A673 (cell line): ENCODE measurements around the gene FAM229A.

Experiments used
- EZH2 ChIP-seq: fragments of 200-600 bp; sonication (generic); IDR thresholded peaks from 2 replicates; pipeline ENCODE4 v1.6.1; 2017; ENCODE audit warnings: borderline replicate concordance, low read depth, mild to moderate bottlenecking, mixed read lengths, antibody characterized with exemption, low read length; ENCODE audit not compliant: poor library complexity, severe bottlenecking
- TF ChIP-seq, protein P1 (sequence below): fragments of 300-800, 200-600 bp; sonication (generic); conservative IDR thresholded peaks from 2 replicates; pipeline ENCODE4 v1.5.1; 2017; ENCODE audit warnings: low read depth, mild to moderate bottlenecking, antibody characterized with exemption, low read length, moderate library complexity, mixed read lengths

DNA sequence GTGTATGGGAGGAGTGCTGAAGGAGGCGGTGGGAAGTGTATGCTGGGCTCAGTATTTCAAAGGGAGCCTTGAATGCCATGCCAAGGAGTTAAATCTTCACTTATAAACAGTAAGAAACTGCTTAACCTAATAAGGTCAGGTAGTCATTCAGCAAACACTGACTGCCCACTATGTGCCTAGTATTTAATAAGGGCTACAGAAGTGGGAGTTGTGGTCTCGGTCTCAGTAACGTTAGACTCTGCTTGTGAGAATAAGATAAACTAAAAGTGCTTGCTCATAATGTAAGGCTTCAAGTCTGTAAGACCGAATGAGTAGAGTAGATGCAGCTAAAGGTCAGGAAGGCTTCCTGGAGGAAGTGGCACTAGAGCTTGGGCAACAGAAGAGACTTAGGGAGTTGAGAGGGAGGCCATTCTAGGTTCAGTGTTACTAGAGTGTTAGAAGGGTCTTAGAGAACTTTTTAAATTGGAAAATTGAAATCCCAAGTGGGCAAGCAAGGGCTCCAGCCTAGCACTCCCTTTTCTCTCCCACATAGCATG lies 32.3 kb downstream of the FAM229A start:
- TF ChIP-seq, protein P1, sequence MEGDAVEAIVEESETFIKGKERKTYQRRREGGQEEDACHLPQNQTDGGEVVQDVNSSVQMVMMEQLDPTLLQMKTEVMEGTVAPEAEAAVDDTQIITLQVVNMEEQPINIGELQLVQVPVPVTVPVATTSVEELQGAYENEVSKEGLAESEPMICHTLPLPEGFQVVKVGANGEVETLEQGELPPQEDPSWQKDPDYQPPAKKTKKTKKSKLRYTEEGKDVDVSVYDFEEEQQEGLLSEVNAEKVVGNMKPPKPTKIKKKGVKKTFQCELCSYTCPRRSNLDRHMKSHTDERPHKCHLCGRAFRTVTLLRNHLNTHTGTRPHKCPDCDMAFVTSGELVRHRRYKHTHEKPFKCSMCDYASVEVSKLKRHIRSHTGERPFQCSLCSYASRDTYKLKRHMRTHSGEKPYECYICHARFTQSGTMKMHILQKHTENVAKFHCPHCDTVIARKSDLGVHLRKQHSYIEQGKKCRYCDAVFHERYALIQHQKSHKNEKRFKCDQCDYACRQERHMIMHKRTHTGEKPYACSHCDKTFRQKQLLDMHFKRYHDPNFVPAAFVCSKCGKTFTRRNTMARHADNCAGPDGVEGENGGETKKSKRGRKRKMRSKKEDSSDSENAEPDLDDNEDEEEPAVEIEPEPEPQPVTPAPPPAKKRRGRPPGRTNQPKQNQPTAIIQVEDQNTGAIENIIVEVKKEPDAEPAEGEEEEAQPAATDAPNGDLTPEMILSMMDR = no peak
- TF ChIP-seq EZH2 = no peak
